Spleen (tissue), 7 donors: Measurements from ENCODE around the gene DPF1.

Experiments
- POLR2A ChIP-seq, 3 donors: fragments of 450-650 bp; IDR thresholded peaks; one replicate each; pipeline ENCODE4 v1.5.1; 2017; ENCODE audit warnings: antibody characterized with exemption in 3 of 3, mild to moderate bottlenecking in 1 of 3
- POLR2AphosphoS5 ChIP-seq, 3 donors: sonication (generic); formaldehyde crosslinking; IDR thresholded peaks; one replicate each; pipeline ENCODE4 v1.5.1; 2017; ENCODE audit warnings: antibody characterized with exemption in 3 of 3
- TF ChIP-seq, protein P1 (sequence below), 11 experiments: fragments of 200-600 bp in 7 of 11; fragments of 450-650 bp in 4 of 11; sonication (generic) in 4 of 11; IDR thresholded peaks in 8 of 11; conservative IDR thresholded peaks in 3 of 11; 1 replicate in 7 of 11; 2 replicates in 4 of 11; pipeline versions ENCODE4 v1.4.0 to v1.8.0; 2016 to 2021; ENCODE audit warnings: antibody characterized with exemption in 11 of 11, inconsistent platforms in 4 of 11, mild to moderate bottlenecking in 1 of 11
- donor health status: DM: no; HTN: no; CAD: no; lungs with moderate emphysema.
- donor health status: DM: no; HTN: no; CAD: no.
- donor health status: DM: no; HTN: no; CAD: no.

DNA sequence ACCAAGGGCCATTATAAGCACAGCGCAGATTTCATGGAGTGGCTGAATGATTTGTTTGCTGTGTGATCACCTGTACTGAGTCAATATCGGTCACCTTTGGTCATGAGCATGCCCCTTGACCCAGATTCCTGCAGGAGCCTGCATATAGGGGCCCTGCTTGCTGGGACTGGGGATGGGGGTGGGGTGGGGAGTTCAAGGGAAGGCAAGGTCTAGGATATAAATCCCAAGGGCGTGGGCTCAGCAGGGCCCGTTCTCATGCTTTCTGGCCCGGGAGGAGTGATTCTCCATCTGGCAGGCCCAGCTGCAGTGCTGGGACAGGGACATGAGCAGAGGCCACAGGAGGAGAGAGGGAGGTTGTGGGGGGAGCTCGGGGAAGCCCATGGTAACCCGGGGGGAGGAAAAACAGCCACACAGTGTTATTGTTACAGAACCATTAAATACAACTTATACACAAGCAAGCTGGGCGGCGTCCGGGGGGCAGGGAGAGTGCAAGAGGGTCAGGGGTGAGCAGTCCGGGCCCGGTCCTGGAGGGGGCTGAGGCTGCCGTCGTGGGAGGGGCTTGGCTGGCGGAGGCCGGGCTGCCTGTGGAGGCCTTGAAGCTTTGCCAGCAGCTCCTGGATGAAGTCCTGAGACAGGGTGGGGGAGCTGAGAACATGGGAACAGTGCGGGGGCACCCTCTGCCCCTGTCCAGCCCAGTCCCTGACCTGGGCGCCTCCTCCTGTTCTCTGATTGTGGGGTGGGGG is 27.0 kb upstream of the DPF1 start:
- TF ChIP-seq POLR2AphosphoS5 (IDR thresholded peaks at IDR 0.05): peak; percentile 11 to 80 (median 66)
- TF ChIP-seq, protein P1, sequence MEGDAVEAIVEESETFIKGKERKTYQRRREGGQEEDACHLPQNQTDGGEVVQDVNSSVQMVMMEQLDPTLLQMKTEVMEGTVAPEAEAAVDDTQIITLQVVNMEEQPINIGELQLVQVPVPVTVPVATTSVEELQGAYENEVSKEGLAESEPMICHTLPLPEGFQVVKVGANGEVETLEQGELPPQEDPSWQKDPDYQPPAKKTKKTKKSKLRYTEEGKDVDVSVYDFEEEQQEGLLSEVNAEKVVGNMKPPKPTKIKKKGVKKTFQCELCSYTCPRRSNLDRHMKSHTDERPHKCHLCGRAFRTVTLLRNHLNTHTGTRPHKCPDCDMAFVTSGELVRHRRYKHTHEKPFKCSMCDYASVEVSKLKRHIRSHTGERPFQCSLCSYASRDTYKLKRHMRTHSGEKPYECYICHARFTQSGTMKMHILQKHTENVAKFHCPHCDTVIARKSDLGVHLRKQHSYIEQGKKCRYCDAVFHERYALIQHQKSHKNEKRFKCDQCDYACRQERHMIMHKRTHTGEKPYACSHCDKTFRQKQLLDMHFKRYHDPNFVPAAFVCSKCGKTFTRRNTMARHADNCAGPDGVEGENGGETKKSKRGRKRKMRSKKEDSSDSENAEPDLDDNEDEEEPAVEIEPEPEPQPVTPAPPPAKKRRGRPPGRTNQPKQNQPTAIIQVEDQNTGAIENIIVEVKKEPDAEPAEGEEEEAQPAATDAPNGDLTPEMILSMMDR (IDR thresholded peaks at IDR 0.05 in 8 of 11, conservative IDR thresholded peaks at IDR 0.05 in 3 of 11): no peak
- TF ChIP-seq POLR2A (IDR thresholded peaks at IDR 0.05): no peak
